Bladder microvascular endothelial cell (primary cell): ENCODE measurements around the gene UBXN11. TPM values are rescaled to one million over a fixed set of nuclear protein-coding genes. Genes with fewer than 3 reads are reported as not detected.

Experiments
- total RNA-seq: library from RNA; depleted of rRNA; stranded (reverse); fragments of >200 nt; gene quantifications from 2 replicates; pipeline ENCODE4 v1.2.3, GENCODE V29; 2014

Gene UBXN11, protein sequence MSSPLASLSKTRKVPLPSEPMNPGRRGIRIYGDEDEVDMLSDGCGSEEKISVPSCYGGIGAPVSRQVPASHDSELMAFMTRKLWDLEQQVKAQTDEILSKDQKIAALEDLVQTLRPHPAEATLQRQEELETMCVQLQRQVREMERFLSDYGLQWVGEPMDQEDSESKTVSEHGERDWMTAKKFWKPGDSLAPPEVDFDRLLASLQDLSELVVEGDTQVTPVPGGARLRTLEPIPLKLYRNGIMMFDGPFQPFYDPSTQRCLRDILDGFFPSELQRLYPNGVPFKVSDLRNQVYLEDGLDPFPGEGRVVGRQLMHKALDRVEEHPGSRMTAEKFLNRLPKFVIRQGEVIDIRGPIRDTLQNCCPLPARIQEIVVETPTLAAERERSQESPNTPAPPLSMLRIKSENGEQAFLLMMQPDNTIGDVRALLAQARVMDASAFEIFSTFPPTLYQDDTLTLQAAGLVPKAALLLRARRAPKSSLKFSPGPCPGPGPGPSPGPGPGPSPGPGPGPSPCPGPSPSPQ
- total RNA-seq = 2.3 and 4.5 TPM in 2 replicates

DNA sequence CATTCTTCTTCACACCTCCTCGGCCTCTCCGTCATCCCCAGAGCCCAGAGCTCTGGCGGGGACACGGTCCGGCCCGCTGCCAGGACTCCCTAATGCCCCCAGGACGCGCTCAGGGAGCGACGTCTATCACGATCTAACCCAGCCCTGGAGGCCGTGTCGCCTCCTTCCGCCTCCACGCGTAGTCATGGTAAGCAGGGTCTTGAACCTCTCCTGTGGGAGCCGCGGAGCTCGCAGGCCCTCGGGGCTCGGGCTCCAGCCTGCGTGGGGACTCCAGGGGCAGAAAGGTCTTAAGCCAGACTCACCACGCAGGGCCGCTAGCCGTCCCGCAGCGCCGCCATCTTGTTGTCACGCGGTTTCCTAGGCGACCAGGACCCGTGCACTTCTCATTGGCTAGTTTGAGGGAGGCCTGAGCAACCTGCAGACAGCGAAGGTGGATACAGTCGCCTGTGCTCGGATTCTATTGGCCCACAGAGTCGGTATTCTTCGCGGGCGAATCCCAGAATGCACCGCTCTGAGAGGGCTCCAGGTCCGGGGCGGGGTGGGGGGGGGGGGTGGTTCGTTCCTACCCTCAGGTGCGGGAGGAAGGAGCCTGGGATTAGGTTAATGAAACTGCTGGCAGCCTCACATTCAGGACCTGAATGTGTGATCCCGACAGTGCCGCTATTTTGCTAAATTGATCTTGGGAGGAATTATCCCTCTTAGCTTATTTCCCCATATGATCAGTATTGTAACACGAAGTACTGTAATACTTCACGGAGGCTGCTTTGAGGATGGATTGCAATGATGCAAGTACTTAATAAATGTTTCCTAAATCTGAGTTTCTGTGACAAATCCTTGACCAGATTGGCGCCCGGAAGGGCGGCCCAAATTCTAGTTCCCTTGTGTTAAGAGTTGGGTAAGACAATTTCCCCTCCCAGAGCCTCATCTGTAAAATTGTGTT, at the start of gene UBXN11:
UBXN11 (minus strand) TSS at position 347 of the 940 bp plus-strand sequence. CDS start 3,753 bp downstream, outside the sequence.

DNA sequence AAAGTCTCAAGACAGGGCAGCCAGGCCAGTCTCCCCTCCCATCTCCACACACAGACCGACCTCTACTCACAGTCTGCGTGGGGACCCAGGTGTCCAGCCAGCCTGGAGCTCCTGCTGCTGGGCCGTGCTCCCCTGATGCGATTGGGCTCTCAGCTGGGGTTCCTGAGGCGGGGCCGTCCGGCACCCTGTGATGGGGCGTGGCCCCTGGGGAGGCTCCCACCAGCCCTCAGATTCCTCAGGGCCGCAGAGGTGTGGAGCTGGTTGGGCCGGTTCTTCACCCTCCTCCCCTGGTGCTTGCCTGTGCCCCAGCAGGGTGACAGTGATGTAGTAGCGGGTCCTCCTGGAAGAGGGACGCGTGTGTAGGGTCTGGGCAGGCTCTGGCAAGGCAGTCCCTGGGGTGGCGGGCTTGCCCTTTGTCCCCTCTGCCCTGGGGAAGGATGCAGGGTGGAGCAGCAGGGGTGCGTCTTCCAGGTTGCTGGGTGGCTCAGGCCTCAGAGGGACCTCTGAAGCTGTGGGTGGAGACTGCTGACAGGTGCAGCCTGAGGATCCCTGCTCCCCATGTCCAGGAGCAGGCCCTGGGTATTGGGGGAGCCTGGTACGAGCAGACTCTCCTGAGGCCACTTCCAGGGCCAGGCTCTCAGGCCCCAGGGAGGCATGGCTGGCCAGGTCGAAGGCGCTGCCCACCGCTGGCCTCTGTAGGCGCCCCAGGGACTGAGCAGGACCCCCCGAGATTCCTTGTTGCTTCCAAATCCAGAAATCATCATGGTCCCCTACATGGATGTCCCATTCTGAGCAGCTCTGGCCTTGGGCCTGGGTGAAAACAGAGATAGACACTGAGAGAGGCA, 47.8 kb upstream of the UBXN11 start, which contains the start of gene CRYBG2:
CRYBG2 (minus strand) TSS at position 155 of the 845 bp plus-strand sequence. CDS start 7,473 bp downstream, outside the sequence.

DNA sequence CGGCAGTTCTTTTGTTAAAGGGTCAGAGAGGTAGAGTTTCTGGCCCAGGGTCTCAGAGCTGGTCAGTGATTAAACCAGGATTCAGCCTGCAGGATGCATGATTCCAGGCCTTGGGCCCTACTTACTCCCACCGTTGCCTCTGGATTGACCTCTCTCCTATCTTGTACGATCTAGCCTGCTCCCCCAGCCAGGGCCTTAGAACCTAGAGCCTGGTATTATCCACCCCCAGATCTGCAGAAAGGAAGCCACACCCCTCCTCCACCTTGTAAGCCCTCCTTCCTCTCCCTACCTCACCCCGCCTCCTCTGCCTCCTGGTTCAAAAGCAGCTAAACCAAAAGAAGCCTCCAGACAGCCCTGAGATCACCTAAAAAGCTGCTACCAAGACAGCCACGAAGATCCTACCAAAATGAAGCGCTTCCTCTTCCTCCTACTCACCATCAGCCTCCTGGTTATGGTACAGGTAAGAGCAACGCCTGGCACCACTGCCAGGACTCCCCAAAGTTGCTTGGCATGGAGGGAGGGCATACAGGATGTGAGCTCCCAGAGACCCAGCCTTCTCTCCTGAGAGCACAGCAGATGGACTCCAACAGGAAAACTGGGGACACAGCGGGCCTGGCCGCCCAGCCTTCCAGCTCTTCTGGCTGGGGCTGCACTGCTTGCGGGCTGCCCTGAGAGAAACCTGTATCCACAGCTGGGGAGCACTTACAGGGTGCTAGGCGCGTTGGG, 11.3 kb upstream of the UBXN11 start, which contains the start of gene CD52:
CD52 (plus strand) TSS at position 347 of the 726 bp plus-strand sequence; CDS start at position 407, 60 bp downstream.

DNA sequence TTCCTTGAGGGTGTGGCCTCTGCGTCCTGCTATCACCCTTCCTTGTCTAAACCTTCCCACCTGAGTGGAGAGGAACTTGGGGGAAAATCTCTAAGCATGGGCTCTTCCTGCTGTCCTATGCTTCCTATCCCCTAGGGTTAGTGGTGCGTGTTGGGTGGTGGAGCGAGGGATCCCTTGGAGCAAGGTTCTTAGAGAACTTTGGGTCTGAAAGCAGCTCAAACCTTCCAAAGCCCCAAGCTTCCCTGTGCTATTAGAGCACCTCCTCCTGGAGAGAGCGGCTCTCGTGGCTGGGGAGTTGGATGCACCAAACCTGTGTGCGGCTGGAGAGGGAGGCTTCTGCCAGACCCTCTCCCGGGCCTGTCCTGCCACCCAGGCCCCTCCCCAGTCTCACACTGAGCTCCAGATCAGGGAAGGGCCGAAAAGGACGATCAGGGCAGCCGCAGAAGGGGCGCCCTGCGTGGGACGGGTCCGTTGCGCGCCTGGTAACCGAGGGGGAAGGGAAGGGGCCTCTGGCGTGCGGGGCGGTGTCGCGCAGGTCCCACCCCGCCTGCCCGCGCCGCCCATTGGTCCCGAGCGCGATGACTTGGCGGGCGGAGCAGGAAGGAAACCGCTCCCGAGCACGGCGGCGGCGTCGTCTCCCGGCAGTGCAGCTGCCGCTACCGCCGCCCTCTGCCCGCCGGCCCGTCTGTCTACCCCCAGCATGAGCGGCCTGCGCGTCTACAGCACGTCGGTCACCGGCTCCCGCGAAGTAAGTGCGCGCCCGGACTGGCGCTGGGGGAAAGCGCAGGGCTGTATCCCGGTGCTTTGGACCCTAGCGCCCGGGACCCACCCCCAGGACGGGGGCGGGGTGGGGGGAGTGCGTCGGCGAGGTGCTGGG, 26.7 kb downstream of the UBXN11 start, which contains the start of gene SH3BGRL3:
SH3BGRL3 (plus strand) TSS at position 631 of the 877 bp plus-strand sequence; CDS start at position 701, 70 bp downstream.

DNA sequence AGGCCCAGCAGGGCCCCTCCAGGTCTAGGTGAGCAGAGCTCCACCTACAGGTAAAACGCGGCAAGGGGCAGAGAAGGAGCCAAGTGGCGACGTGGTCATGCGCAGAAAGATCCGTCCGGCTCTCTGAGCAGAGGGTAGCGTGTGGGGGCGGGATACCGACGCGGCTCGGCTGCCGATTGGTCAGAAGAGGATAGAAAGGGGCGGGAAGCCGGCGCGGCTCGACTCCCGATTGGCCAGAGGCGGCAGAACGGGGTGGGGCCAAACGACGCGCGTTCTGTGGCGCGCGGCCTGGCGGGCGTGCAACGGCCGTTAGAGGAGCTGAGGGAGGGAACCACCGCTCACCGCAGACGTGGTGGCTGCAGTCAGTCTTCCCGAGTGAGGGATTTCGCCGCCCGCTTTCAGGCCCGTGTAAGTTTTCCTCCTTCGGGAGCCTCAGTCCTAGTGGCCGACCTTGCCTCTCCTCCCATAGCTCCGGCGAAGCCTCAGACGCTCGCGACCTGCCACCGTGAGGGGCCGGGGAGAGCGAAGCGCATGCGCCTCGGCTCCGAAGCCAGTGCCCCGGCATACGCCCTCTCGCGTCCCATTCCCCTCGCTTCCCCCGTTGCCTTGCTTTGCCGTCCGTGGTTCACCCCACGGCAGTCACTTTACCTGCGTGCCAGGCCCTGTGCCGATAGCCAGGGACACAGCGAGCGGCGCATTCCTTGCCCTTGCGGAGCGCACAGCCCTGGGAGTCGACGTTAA, 72.4 kb downstream of the UBXN11 start, which contains the start of gene CEP85:
CEP85 (plus strand) TSS at position 298 of the 741 bp plus-strand sequence. CDS start 5,584 bp downstream, outside the sequence.

Other genes with a start within 250 kb of the UBXN11 start
- under 0.01 TPM in 1 of 2 replicates, not detected in the other for gene TRIM63, start 239.0 kb downstream of the UBXN11 start, total RNA-seq
- gene PDIK1L, start 194.8 kb downstream of the UBXN11 start, total RNA-seq = 3.2 and 4.2 TPM in 2 replicates
- 3.1 and 7.9 TPM in 2 replicates for gene FAM110D, start 147.6 kb downstream of the UBXN11 start, total RNA-seq
- not detected in 2 replicates for gene C1orf232, start 137.7 kb downstream of the UBXN11 start, total RNA-seq
- 15.6 and 29.1 TPM in 2 replicates for gene ZNF593, start 136.7 kb downstream of the UBXN11 start, total RNA-seq
- not detected in 2 replicates for gene ZNF593OS, start 134.8 kb downstream of the UBXN11 start, total RNA-seq
- 0.31 TPM in 1 of 2 replicates, not detected in the other for gene CNKSR1, start 129.1 kb downstream of the UBXN11 start, total RNA-seq
- not detected in 2 replicates for gene CATSPER4, start 116.0 kb downstream of the UBXN11 start, total RNA-seq
- 8.6 and 12.3 TPM in 2 replicates for gene CEP85, start 72.4 kb downstream of the UBXN11 start, total RNA-seq
- 14.6 and 20.7 TPM in 2 replicates for gene SH3BGRL3, start 26.6 kb downstream of the UBXN11 start, total RNA-seq
- not detected in 2 replicates for gene CD52, start 11.3 kb upstream of the UBXN11 start, total RNA-seq
- 0.31 TPM in 1 of 2 replicates, not detected in the other for gene CRYBG2, start 47.5 kb upstream of the UBXN11 start, total RNA-seq
- not detected in 2 replicates for gene ZNF683, start 66.1 kb upstream of the UBXN11 start, total RNA-seq
- not detected in 2 replicates for gene LIN28A, start 104.2 kb upstream of the UBXN11 start, total RNA-seq
- 33.0 and 56.8 TPM in 2 replicates for gene DHDDS, start 125.7 kb upstream of the UBXN11 start, total RNA-seq
- gene HMGN2, start 165.8 kb upstream of the UBXN11 start, total RNA-seq = 142 and 291 TPM in 2 replicates
- 15.4 TPM in 2 replicates for gene RPS6KA1, start 223.1 kb upstream of the UBXN11 start, total RNA-seq